ENCODE data around the gene GATAD2A.

GATAD2A gene

GRCh38 chr19:19443902-19444680 is 38.6 kb downstream of the GATAD2A start:
- TF ChIP-seq, protein P1, sequence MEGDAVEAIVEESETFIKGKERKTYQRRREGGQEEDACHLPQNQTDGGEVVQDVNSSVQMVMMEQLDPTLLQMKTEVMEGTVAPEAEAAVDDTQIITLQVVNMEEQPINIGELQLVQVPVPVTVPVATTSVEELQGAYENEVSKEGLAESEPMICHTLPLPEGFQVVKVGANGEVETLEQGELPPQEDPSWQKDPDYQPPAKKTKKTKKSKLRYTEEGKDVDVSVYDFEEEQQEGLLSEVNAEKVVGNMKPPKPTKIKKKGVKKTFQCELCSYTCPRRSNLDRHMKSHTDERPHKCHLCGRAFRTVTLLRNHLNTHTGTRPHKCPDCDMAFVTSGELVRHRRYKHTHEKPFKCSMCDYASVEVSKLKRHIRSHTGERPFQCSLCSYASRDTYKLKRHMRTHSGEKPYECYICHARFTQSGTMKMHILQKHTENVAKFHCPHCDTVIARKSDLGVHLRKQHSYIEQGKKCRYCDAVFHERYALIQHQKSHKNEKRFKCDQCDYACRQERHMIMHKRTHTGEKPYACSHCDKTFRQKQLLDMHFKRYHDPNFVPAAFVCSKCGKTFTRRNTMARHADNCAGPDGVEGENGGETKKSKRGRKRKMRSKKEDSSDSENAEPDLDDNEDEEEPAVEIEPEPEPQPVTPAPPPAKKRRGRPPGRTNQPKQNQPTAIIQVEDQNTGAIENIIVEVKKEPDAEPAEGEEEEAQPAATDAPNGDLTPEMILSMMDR (conservative IDR thresholded peaks at IDR 0.05; ENCODE audit: low read depth), result no peak
- POLR2A ChIA-PET (ENCODE audit: low non-redundant PET), result no interaction called here
- CTCF ChIA-PET, result interaction anchor here (0.6 to 1.1 kb wide), 3 partner anchors 43 to 64 kb away, joined by 4 read pairs; no protein-coding TSS in a partner anchor
- no peak for DNase-seq (ENCODE audit: low spot score)
- peak overlapping the region; percentile 42 for H3K27ac ChIP-seq

- no peak for DNase-seq (ENCODE audit: low spot score)
- TF ChIP-seq, protein P1 (conservative IDR thresholded peaks at IDR 0.05; ENCODE audit: low read depth), result no peak
- peak overlapping the region; percentile 42 for H3K27ac ChIP-seq
- POLR2A ChIA-PET (ENCODE audit: low non-redundant PET), result no interaction called here
- CTCF ChIA-PET, result interaction anchor here (0.6 to 1.1 kb wide), 2 partner anchors 44 to 45 kb away, joined by 4 read pairs; no protein-coding TSS in a partner anchor
Measured at GRCh38 chr19:19444681-19445155, 39.2 kb downstream of the GATAD2A start.

DNA sequence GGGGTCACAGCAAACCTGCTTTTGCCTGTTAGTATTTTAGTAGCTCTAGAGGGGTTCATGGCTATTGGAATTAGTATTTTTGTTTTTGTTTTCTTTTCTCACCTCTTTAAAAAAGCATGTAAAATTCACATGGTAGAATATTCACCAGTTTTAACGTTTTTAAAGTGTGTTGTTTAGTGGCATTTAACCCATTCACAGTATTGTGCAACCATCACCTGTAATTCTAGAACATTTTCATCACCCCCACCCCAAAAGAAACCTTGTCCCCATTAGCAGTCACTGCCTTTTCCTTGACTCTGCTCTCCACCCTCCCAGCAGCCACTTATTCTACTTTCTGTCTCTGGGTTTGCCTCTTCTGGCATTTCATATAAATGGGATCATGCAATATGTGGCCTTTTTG is 39.8 kb downstream of the GATAD2A start:
- no peak for DNase-seq (ENCODE audit: low spot score)
- TF ChIP-seq, protein P1 (conservative IDR thresholded peaks at IDR 0.05; ENCODE audit: low read depth), result no peak
- H3K27ac ChIP-seq, result peak overlapping the region; percentile 42; the same call in 1 of the 2 replicates
- ChIA-PET CTCF (no interaction called here), POLR2A (ENCODE audit: low non-redundant PET) (no interaction called here)

DNA sequence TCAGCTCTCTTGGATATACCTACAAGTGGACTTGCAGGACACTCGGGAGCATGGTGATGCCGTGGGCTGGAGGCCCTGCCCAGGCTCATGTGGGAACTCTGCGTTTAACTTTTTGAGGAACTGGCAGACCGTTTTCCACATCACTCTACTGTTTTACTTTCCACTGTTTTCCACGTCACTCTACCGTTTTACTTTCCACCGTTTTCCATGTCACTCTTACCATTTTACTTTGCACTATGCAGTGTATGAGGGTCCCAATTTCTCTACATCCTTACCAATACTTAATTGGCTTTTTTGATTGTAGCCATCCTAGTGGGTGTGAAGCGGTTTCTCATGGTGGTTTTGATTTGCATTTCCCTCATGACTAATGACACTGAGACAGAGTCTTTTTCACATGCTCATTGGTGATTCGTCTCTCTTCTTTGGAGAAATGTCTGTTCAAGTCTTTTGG is 40.5 kb downstream of the GATAD2A start:
- no peak for DNase-seq (ENCODE audit: low spot score)
- CTCF ChIA-PET, result no interaction called here
- POLR2A ChIA-PET (ENCODE audit: low non-redundant PET), result no interaction called here
- TF ChIP-seq, protein P1 (conservative IDR thresholded peaks at IDR 0.05; ENCODE audit: low read depth), result no peak
- no peak overlapping the region for H3K27ac ChIP-seq

DNA sequence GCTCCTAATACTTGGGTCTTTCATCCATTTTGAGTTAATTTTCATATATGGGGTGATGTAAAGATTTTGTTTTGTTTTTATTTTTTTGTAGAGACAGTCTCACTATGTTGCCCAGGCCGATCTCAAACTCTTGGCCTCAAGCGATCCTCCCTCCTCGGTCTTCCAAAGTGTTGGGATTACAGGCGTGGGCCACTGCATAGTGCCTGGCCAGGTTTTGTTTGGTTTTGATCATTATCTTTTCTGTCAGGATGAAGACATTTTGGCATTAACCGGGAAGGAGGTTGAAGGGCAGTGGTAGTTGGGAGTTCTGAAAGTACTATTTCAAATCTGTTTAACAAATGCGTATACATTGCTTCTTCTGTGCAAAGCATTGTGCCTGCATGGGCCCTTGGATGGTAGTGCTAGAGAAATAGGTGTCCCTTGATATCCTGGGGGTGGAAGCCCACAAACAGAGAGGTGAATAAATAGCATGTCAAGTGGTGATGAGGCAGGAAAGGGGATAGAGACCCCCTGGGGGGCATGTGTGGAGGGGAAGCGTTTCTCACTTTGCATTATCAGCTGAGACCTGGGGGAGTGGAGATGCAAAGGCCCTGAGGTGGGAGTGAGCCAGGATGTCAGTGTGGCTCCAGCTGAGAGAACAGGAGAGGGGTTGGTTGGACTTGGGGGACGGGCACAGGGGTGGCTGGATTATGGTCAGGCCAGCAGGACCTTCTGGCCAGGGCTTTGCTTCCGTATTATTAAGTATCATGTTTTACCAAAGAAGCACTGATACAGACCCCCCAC is 41.4 kb downstream of the GATAD2A start:
- ChIA-PET POLR2A (ENCODE audit: low non-redundant PET) (no interaction called here), CTCF (interaction anchor here (0.7 kb wide), 1 partner anchor 133 kb away, joined by 4 read pairs; no protein-coding TSS in a partner anchor)
- TF ChIP-seq, protein P1 (conservative IDR thresholded peaks at IDR 0.05; ENCODE audit: low read depth), result no peak
- H3K27ac ChIP-seq, result peak overlapping the region; percentile 11; the same call in 1 of the 2 replicates
- no peak for DNase-seq (ENCODE audit: low spot score)

DNA sequence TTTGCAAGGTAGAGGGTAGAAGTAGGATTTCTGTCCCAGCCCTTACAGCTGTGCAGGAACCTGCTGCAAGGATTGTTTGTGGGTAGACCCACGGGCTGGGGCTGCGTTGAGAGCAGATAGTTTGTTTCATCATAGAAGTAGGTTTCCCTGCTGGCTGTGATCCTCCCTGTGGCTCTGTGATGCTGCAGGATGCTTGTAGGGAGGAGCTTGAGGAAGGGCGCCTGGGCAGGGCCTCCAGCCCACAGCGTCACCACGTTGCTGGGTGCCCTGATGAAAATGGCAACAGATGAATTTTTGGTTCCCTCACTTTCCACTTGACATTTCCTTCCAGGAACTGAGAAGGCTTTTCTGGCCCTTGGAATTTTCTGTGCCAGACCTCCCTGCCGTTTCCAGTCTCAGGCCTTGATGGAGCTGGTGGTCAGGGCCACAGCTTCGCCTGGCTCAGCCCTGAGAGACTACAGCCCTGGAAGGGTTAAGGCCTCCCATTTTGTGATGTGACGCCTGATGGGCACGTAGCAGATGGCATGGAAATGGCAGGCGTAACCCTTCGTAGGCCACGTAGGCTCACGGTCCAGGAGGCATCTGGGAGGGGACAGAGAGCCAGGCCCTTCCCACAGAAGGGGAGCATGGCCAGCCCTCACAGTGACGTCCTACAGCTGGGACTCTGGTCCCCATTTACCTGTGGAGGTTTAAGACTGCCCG is 42.2 kb downstream of the GATAD2A start:
- CTCF ChIA-PET, result no interaction called here

More for the DNA sequence above, 42.2 kb downstream of the GATAD2A start:
- TF ChIP-seq, protein P1 (conservative IDR thresholded peaks at IDR 0.05; ENCODE audit: low read depth), result no peak
- H3K27ac ChIP-seq, result peak overlapping the region; percentile 11
- POLR2A ChIA-PET (ENCODE audit: low non-redundant PET), result no interaction called here
- DNase-seq (ENCODE audit: low spot score), result no peak
